ENCODE results near the gene TOM1L2. TPM values are rescaled to one million over a fixed set of nuclear protein-coding genes. Genes with fewer than 3 reads are reported as not detected.
A peak's percentile ranks its signal among the peaks of the same experiment; 100 is the strongest.

Gene TOM1L2
- total RNA-seq, 1 experiment from 2014 or later, result 6.4 TPM

- Histone ChIP-seq H3K9me3 (ENCODE audit: low read length) (no peaks in the 10 kb centered on the region), H3K9me2 (replicated peaks; ENCODE audit: insufficient read depth, low read length) (no peaks in the 10 kb centered on the region), H3K36me3 (ENCODE audit: insufficient read depth, low read length) (no peaks in the 10 kb centered on the region), H2AFZ (ENCODE audit: low read length) (no peak overlapping the region), H3K4me1 (ENCODE audit: low read length) (no peaks in the 10 kb centered on the region), H3K79me2 (ENCODE audit: low read length) (no peaks in the 10 kb centered on the region), H3K27me3 (ENCODE audit: low read length) (no peaks in the 10 kb centered on the region), H3K4me2 (ENCODE audit: low read depth, low read length, poor library complexity, severe bottlenecking) (no peak overlapping the region), H3K9ac (ENCODE audit: low read length) (no peak overlapping the region), H3K4me3 (ENCODE audit: low read length) (no peak overlapping the region), H3K27ac (ENCODE audit: low read length) (no peak overlapping the region), H4K20me1 (ENCODE audit: insufficient read depth, low read depth, low read length) (no peaks in the 10 kb centered on the region)
- no peak for DNase-seq
These were observed 111.5 kb downstream of the TOM1L2 start for GRCh38 chr17:17860766-17861107.

GRCh38 chr17:17859909-17860765 lies 112.1 kb downstream of the TOM1L2 start:
- H3K27ac ChIP-seq (ENCODE audit: low read length), result no peak overlapping the region
- no peaks in the 10 kb centered on the region for H3K9me3 ChIP-seq (ENCODE audit: low read length)
- H4K20me1 ChIP-seq (ENCODE audit: insufficient read depth, low read depth, low read length), result no peaks in the 10 kb centered on the region
- peak; percentile 84 for DNase-seq
- H3K4me2 ChIP-seq (ENCODE audit: low read depth, low read length, poor library complexity, severe bottlenecking), result no peak overlapping the region
- H2AFZ ChIP-seq (ENCODE audit: low read length), result no peak overlapping the region
- no peak overlapping the region for H3K9ac ChIP-seq (ENCODE audit: low read length)
- H3K36me3 ChIP-seq (ENCODE audit: insufficient read depth, low read length), result no peaks in the 10 kb centered on the region
- no peaks in the 10 kb centered on the region for H3K79me2 ChIP-seq (ENCODE audit: low read length)
- H3K4me3 ChIP-seq (ENCODE audit: low read length), result no peak overlapping the region
- H3K4me1 ChIP-seq (ENCODE audit: low read length), result no peaks in the 10 kb centered on the region
- H3K9me2 ChIP-seq (replicated peaks; ENCODE audit: insufficient read depth, low read length), result no peaks in the 10 kb centered on the region
- no peaks in the 10 kb centered on the region for H3K27me3 ChIP-seq (ENCODE audit: low read length)

DNA sequence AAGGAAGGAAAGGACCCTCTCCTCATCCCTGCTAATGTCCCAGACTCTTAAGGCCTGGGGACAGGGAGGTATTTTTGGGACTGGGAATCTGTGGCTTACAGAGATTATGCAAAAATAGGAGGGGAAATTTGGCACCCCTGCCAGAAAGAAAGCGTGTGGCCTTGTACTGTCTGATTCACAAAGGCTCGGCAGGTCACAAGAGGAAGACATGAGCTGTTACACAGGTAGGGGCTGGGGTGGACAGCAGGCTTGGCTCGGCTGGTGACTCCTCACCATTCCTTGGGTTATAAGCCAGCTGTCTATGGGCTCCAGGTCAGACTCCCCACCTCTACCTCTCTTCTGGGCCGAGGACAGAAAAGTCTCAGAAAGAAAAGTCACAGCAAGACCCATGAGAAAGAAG lies 114.7 kb downstream of the TOM1L2 start:
- H3K4me2 ChIP-seq (ENCODE audit: low read depth, low read length, poor library complexity, severe bottlenecking), result no peak overlapping the region

DNA sequence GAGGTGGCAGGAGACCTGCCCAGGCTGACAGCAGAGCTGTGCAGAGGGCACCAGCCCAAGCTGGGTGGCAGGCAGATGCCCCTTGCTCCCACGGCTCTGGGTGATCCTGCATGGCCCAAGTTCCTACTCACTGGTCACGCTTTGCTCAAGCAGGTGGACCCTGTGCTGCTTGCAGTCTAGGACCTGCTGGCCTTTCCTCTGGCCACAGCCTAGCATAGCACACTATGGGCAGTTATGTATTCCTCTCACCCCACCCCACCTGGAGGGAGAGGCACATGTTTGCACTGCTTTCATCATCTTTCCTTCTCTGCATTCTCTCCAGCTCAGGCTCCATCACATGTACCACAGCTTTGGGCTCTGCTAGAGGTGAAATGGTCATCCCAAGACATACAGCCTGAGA lies 115.8 kb downstream of the TOM1L2 start:
- Histone ChIP-seq H4K20me1 (ENCODE audit: insufficient read depth, low read depth, low read length) (no peaks in the 10 kb centered on the region), H3K9me2 (replicated peaks; ENCODE audit: insufficient read depth, low read length) (no peaks in the 10 kb centered on the region), H3K79me2 (ENCODE audit: low read length) (no peaks in the 10 kb centered on the region), H3K9ac (ENCODE audit: low read length) (no peak overlapping the region), H3K27me3 (ENCODE audit: low read length) (no peaks in the 10 kb centered on the region), H3K4me1 (ENCODE audit: low read length) (no peaks in the 10 kb centered on the region), H3K9me3 (ENCODE audit: low read length) (no peaks in the 10 kb centered on the region), H3K27ac (ENCODE audit: low read length) (no peak overlapping the region), H3K4me2 (ENCODE audit: low read depth, low read length, poor library complexity, severe bottlenecking) (no peak overlapping the region), H2AFZ (ENCODE audit: low read length) (no peak overlapping the region), H3K36me3 (ENCODE audit: insufficient read depth, low read length) (no peaks in the 10 kb centered on the region), H3K4me3 (ENCODE audit: low read length) (no peak overlapping the region)
- no peak for DNase-seq

More for the DNA sequence above, 114.7 kb downstream of the TOM1L2 start:
- Histone ChIP-seq H3K79me2 (ENCODE audit: low read length) (no peaks in the 10 kb centered on the region), H3K36me3 (ENCODE audit: insufficient read depth, low read length) (no peaks in the 10 kb centered on the region), H4K20me1 (ENCODE audit: insufficient read depth, low read depth, low read length) (no peaks in the 10 kb centered on the region), H3K9ac (ENCODE audit: low read length) (no peak overlapping the region), H3K4me3 (ENCODE audit: low read length) (no peak overlapping the region), H2AFZ (ENCODE audit: low read length) (no peak overlapping the region), H3K4me1 (ENCODE audit: low read length) (no peaks in the 10 kb centered on the region), H3K27ac (ENCODE audit: low read length) (no peak overlapping the region), H3K9me2 (replicated peaks; ENCODE audit: insufficient read depth, low read length) (no peaks in the 10 kb centered on the region), H3K27me3 (ENCODE audit: low read length) (no peaks in the 10 kb centered on the region), H3K9me3 (ENCODE audit: low read length) (no peaks in the 10 kb centered on the region)
- no peak for DNase-seq

GRCh38 chr17:17855976-17856375 lies 116.2 kb downstream of the TOM1L2 start:
- Histone ChIP-seq H3K27me3 (ENCODE audit: low read length) (no peaks in the 10 kb centered on the region), H3K4me3 (ENCODE audit: low read length) (no peak overlapping the region), H3K9ac (ENCODE audit: low read length) (no peak overlapping the region), H4K20me1 (ENCODE audit: insufficient read depth, low read depth, low read length) (no peaks in the 10 kb centered on the region), H3K9me3 (ENCODE audit: low read length) (no peaks in the 10 kb centered on the region), H3K27ac (ENCODE audit: low read length) (no peak overlapping the region), H3K4me2 (ENCODE audit: low read depth, low read length, poor library complexity, severe bottlenecking) (no peak overlapping the region), H2AFZ (ENCODE audit: low read length) (no peak overlapping the region), H3K79me2 (ENCODE audit: low read length) (no peaks in the 10 kb centered on the region), H3K4me1 (ENCODE audit: low read length) (no peaks in the 10 kb centered on the region), H3K36me3 (ENCODE audit: insufficient read depth, low read length) (no peaks in the 10 kb centered on the region), H3K9me2 (replicated peaks; ENCODE audit: insufficient read depth, low read length) (no peaks in the 10 kb centered on the region)
- DNase-seq, result no peak

DNA sequence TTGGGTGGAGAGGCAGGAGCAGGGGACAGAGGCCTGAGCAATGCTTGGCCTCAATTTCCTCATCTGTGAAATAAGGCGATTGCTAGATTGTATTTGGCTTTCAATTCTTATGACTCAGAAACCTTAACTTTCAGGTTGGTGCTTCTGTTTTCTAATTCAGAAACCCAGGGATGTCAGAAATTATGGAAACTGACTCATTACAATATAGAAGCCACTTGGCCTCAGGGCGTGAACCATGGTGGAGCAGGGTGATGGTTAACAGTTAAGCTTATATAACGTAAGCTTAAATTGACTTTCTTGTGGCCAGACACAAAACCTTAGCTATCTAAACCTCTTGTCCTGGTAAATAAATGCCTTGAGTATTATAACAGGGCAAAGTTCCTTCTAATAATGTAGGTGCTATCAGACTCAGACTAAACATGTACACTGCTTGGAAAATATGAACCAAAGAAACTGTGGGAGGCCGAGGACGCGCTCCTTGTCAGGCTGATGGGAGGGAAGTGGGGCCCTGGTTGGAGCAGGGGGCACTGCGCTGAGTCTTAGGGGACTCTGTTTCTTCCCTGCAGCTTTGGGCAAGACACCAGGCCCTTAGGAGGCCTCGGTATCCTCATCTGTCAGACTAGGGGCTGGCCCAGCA lies 118.3 kb downstream of the TOM1L2 start:
- DNase-seq, result no peak
- H3K27me3 ChIP-seq (ENCODE audit: low read length), result no peaks in the 10 kb centered on the region

GRCh38 chr17:17852930-17853329 lies 119.3 kb downstream of the TOM1L2 start:
- Histone ChIP-seq H3K27me3 (ENCODE audit: low read length) (no peaks in the 10 kb centered on the region), H3K27ac (ENCODE audit: low read length) (no peak overlapping the region), H3K9me2 (replicated peaks; ENCODE audit: insufficient read depth, low read length) (no peaks in the 10 kb centered on the region), H3K4me3 (ENCODE audit: low read length) (no peak overlapping the region), H3K9me3 (ENCODE audit: low read length) (no peaks in the 10 kb centered on the region), H2AFZ (ENCODE audit: low read length) (no peak overlapping the region), H3K9ac (ENCODE audit: low read length) (no peak overlapping the region), H4K20me1 (ENCODE audit: insufficient read depth, low read depth, low read length) (no peaks in the 10 kb centered on the region), H3K4me1 (ENCODE audit: low read length) (peaks cover 19% of the 10 kb centered on the region), H3K4me2 (ENCODE audit: low read depth, low read length, poor library complexity, severe bottlenecking) (no peak overlapping the region), H3K36me3 (ENCODE audit: insufficient read depth, low read length) (no peaks in the 10 kb centered on the region), H3K79me2 (ENCODE audit: low read length) (no peaks in the 10 kb centered on the region)
- DNase-seq, result no peak

More for the DNA sequence above, 118.3 kb downstream of the TOM1L2 start:
- Histone ChIP-seq H2AFZ (ENCODE audit: low read length) (no peak overlapping the region), H3K36me3 (ENCODE audit: insufficient read depth, low read length) (no peaks in the 10 kb centered on the region), H3K9ac (ENCODE audit: low read length) (no peak overlapping the region), H3K79me2 (ENCODE audit: low read length) (no peaks in the 10 kb centered on the region), H3K4me2 (ENCODE audit: low read depth, low read length, poor library complexity, severe bottlenecking) (no peak overlapping the region), H3K4me3 (ENCODE audit: low read length) (no peak overlapping the region), H3K27ac (ENCODE audit: low read length) (no peak overlapping the region), H4K20me1 (ENCODE audit: insufficient read depth, low read depth, low read length) (no peaks in the 10 kb centered on the region), H3K9me2 (replicated peaks; ENCODE audit: insufficient read depth, low read length) (no peaks in the 10 kb centered on the region), H3K9me3 (ENCODE audit: low read length) (no peaks in the 10 kb centered on the region), H3K4me1 (ENCODE audit: low read length) (peaks cover 16% of the 10 kb centered on the region)

GRCh38 chr17:17851103-17852002 lies 120.8 kb downstream of the TOM1L2 start:
- Histone ChIP-seq H3K4me3 (ENCODE audit: low read length) (no peak overlapping the region), H3K27ac (ENCODE audit: low read length) (no peak overlapping the region), H3K4me2 (ENCODE audit: low read depth, low read length, poor library complexity, severe bottlenecking) (no peak overlapping the region), H3K36me3 (ENCODE audit: insufficient read depth, low read length) (no peaks in the 10 kb centered on the region), H3K4me1 (ENCODE audit: low read length) (peaks cover 19% of the 10 kb centered on the region), H3K27me3 (ENCODE audit: low read length) (no peaks in the 10 kb centered on the region), H2AFZ (ENCODE audit: low read length) (no peak overlapping the region), H3K9me3 (ENCODE audit: low read length) (no peaks in the 10 kb centered on the region), H3K79me2 (ENCODE audit: low read length) (no peaks in the 10 kb centered on the region), H3K9ac (ENCODE audit: low read length) (no peak overlapping the region), H3K9me2 (replicated peaks; ENCODE audit: insufficient read depth, low read length) (no peaks in the 10 kb centered on the region), H4K20me1 (ENCODE audit: insufficient read depth, low read depth, low read length) (no peaks in the 10 kb centered on the region)
- no peak for DNase-seq
